Neuronal stem cell (in vitro differentiated cells): ENCODE data around the gene CASK.

ENCODE experiments used
- DNase-seq: peaks from one replicate; pipeline ENCODE4 v3.0.0-alpha.2; 2013; ENCODE audit warnings: low spot score
- H2AFZ ChIP-seq: one replicate; pipeline ENCODE4 v1.6.1; 2013; ENCODE audit warnings: mild to moderate bottlenecking, low read length, inconsistent platforms
- H2AK5ac ChIP-seq: 2 replicates; pipeline ENCODE4 v1.6.1; 2013; ENCODE audit warnings: low read depth, mild to moderate bottlenecking, inconsistent platforms, low read length, moderate library complexity, mixed read lengths
- H2BK120ac ChIP-seq: 2 replicates; pipeline ENCODE4 v1.6.1; 2013; ENCODE audit warnings: low read depth, mild to moderate bottlenecking, inconsistent platforms, low read length, moderate library complexity, mixed read lengths
- H2BK12ac ChIP-seq: one replicate; pipeline ENCODE4 v1.6.1; 2013; ENCODE audit warnings: low read length, inconsistent platforms
- H2BK15ac ChIP-seq: 2 replicates; pipeline ENCODE4 v1.6.1; 2013; ENCODE audit warnings: mild to moderate bottlenecking, low read length, inconsistent platforms, mixed read lengths
- H2BK5ac ChIP-seq: one replicate; pipeline ENCODE4 v1.6.1; 2013; ENCODE audit warnings: inconsistent platforms, mild to moderate bottlenecking, low read length, moderate library complexity
- H3K14ac ChIP-seq: one replicate; pipeline ENCODE4 v1.6.1; 2013; ENCODE audit warnings: low read length, inconsistent platforms
- H3K18ac ChIP-seq: 2 replicates; pipeline ENCODE4 v1.6.1; 2013; ENCODE audit warnings: low read length, inconsistent platforms
- H3K23ac ChIP-seq: 2 replicates; pipeline ENCODE4 v1.6.1; 2013; ENCODE audit warnings: low read depth, mild to moderate bottlenecking, mixed read lengths, low read length, inconsistent platforms; ENCODE audit not compliant: poor library complexity
- H3K27ac ChIP-seq: replicated peaks from 3 replicates; pipeline ENCODE4 v1.5.1; 2013; ENCODE audit warnings: low read length, inconsistent platforms
- H3K27me3 ChIP-seq, 3 experiments: 2 replicates each; pipeline ENCODE4 v1.6.1; 2013; ENCODE audit warnings: low read length in 3 of 3, mild to moderate bottlenecking in 2 of 3, inconsistent platforms in 1 of 3, low read depth in 1 of 3, mixed read lengths in 1 of 3, moderate library complexity in 1 of 3; ENCODE audit not compliant: control insufficient read depth in 3 of 3, insufficient read depth in 3 of 3
- H3K36me3 ChIP-seq, 2 donors: replicated peaks in 1 of 2; 2 replicates each; pipeline ENCODE4 v1.6.1; 2013; ENCODE audit warnings: low read length in 2 of 2; ENCODE audit not compliant: control insufficient read depth in 2 of 2, insufficient read depth in 2 of 2
- H3K4ac ChIP-seq: 2 replicates; pipeline ENCODE4 v1.6.1; 2013; ENCODE audit warnings: inconsistent platforms, mild to moderate bottlenecking, low read length, moderate library complexity
- H3K4me1 ChIP-seq, 2 donors: 1 replicate in 1 of 2; 2 replicates in 1 of 2; pipeline ENCODE4 v1.6.1; 2013; ENCODE audit warnings: low read length in 2 of 2, low read depth in 1 of 2; ENCODE audit not compliant: control insufficient read depth in 2 of 2, insufficient read depth in 1 of 2
- H3K4me2 ChIP-seq: one replicate; pipeline ENCODE4 v1.6.1; 2013; ENCODE audit warnings: mild to moderate bottlenecking, low read length, inconsistent platforms; ENCODE audit not compliant: insufficient read depth, poor library complexity, severe bottlenecking
- H3K4me3 ChIP-seq, 2 donors: 2 replicates each; pipeline ENCODE4 v1.5.1; 2013; ENCODE audit warnings: low read length in 2 of 2, mild to moderate bottlenecking in 2 of 2, inconsistent platforms in 1 of 2, moderate library complexity in 1 of 2
- H3K79me1 ChIP-seq: one replicate; pipeline ENCODE4 v1.6.1; 2013; ENCODE audit warnings: low read depth, mild to moderate bottlenecking, inconsistent platforms, low read length, moderate library complexity
- H3K9ac ChIP-seq: one replicate; pipeline ENCODE4 v1.6.1; 2013; ENCODE audit warnings: mild to moderate bottlenecking, low read depth, low read length, inconsistent platforms; ENCODE audit not compliant: poor library complexity
- H3K9me3 ChIP-seq, 2 donors: replicated peaks in 1 of 2; 2 replicates each; pipeline versions ENCODE3 to v1.6.1; 2013; ENCODE audit warnings: low read length in 2 of 2, mild to moderate bottlenecking in 2 of 2, inconsistent platforms in 1 of 2, low read depth in 1 of 2, mixed read lengths in 1 of 2, moderate library complexity in 1 of 2; ENCODE audit not compliant: control insufficient read depth in 2 of 2, insufficient read depth in 1 of 2
- H4K8ac ChIP-seq: one replicate; pipeline ENCODE4 v1.6.1; 2013; ENCODE audit warnings: low read depth, mild to moderate bottlenecking, inconsistent platforms, low read length, moderate library complexity
- H4K91ac ChIP-seq: one replicate; pipeline ENCODE4 v1.6.1; 2013; ENCODE audit warnings: low read length, low read depth, mild to moderate bottlenecking, inconsistent platforms; ENCODE audit not compliant: poor library complexity
- WGBS, 2 donors: extraction: QIAGEN DNeasy Blood & Tissue Kit; methylation state at CpG; one replicate each; pipeline ENCODE4 v1.1.7; 2013; ENCODE audit warnings: missing lambda C conversion rate in 2 of 2, mixed read lengths in 1 of 2; ENCODE audit not compliant: insufficient read length in 2 of 2, insufficient replicate concordance in 1 of 2; ENCODE audit errors: extremely low coverage in 2 of 2; 5-methylcytosine and 5-hydroxymethylcytosine counted together

Gene CASK

GRCh38 chrX:41475591-41476241 lies 447.6 kb downstream of the CASK start:
- no peak overlapping the region for H2BK120ac ChIP-seq
- peak overlapping the region; percentile 23 for H3K4me2 ChIP-seq
- no peak overlapping the region for H3K4ac ChIP-seq
- H3K4me3 ChIP-seq = peak overlapping the region in 1 of 2 donors; percentile 28
- no peak overlapping the region for H2BK5ac ChIP-seq
- H3K79me1 ChIP-seq = peaks cover 2% of the 10 kb centered on the region
- H3K18ac ChIP-seq = peak overlapping the region; percentile 87
- peak overlapping the region; percentile 82 for H2BK12ac ChIP-seq
- H3K27ac ChIP-seq = peak overlapping the region; percentile 100
- peaks cover 1 to 7% of the 10 kb centered on the region in 2 donors for H3K9me3 ChIP-seq
- H3K27me3 ChIP-seq = no peaks in the 10 kb centered on the region
- no peaks in the 10 kb centered on the region for H3K36me3 ChIP-seq
- no peak overlapping the region for H3K9ac ChIP-seq
- H3K23ac ChIP-seq = no peak overlapping the region
- no peak overlapping the region for H2AK5ac ChIP-seq
- WGBS, 2 donors = no CpG with 5 or more reads among the region's 12 CpGs
- H2AFZ ChIP-seq = peak overlapping the region; percentile 77
- no peak overlapping the region for H2BK15ac ChIP-seq
- H3K4me1 ChIP-seq = peaks cover 15 to 18% of the 10 kb centered on the region in 2 donors
- H4K91ac ChIP-seq = no peak overlapping the region
- H3K14ac ChIP-seq = no peak overlapping the region
- DNase-seq = peak; percentile 76
- no peak overlapping the region for H4K8ac ChIP-seq

GRCh38 chrX:41475191-41475590 lies 448.2 kb downstream of the CASK start:
- H3K18ac ChIP-seq = no peak overlapping the region
- no peak overlapping the region for H3K23ac ChIP-seq
- peak overlapping the region; percentile 77 for H2AFZ ChIP-seq
- no peak overlapping the region for H3K4ac ChIP-seq
- no peak overlapping the region for H2BK12ac ChIP-seq
- no peak overlapping the region for H3K14ac ChIP-seq
- no peak overlapping the region for H2AK5ac ChIP-seq
- peaks cover 15 to 18% of the 10 kb centered on the region in 2 donors for H3K4me1 ChIP-seq
- H2BK15ac ChIP-seq = no peak overlapping the region
- peak overlapping the region in 1 of 2 donors; percentile 28 for H3K4me3 ChIP-seq
- H3K36me3 ChIP-seq = no peaks in the 10 kb centered on the region
- no peaks in the 10 kb centered on the region for H3K27me3 ChIP-seq
- no peak overlapping the region for H4K91ac ChIP-seq
- H3K27ac ChIP-seq = peak overlapping the region; percentile 100
- no peak overlapping the region for H2BK120ac ChIP-seq
- no CpG with 5 or more reads among the region's 6 CpGs for WGBS, 2 donors
- no peak overlapping the region for H2BK5ac ChIP-seq
- H3K9ac ChIP-seq = no peak overlapping the region
- H3K79me1 ChIP-seq = peaks cover 2% of the 10 kb centered on the region
- H4K8ac ChIP-seq = no peak overlapping the region
- H3K9me3 ChIP-seq = peaks cover 1 to 3% of the 10 kb centered on the region in 2 donors
- H3K4me2 ChIP-seq = no peak overlapping the region
- peak; percentile 65 for DNase-seq

DNA sequence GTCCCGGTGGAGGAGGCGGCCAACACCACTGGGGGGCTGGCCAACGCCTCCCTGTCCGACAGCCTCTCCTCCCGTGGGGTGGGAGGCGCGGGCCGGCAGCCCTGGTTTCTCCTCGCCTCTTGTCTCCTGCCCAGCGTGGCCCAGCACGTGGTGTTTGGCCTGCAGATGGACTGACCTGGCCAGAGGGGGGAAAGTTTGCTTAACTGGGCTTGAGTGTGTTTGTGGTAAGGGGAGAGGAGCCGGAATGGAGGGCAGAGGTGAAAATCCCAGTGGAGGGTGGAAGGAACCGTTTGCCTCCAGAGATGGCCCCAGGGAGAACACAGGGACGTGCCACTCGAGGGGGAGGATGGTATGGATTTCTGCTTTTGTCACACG lies 448.6 kb downstream of the CASK start:
- H3K4ac ChIP-seq = peak overlapping the region; percentile 99
- H3K23ac ChIP-seq = no peak overlapping the region
- peak overlapping the region; percentile 97 for H3K18ac ChIP-seq
- H3K4me2 ChIP-seq = no peak overlapping the region
- no peak overlapping the region for H4K8ac ChIP-seq
- no CpG with 5 or more reads among the region's 16 CpGs for WGBS, 2 donors
- H3K4me1 ChIP-seq = peaks cover 15 to 18% of the 10 kb centered on the region in 2 donors
- peak overlapping the region; percentile 97 for H2BK12ac ChIP-seq
- H2BK15ac ChIP-seq = peak overlapping the region; percentile 96
- H3K4me3 ChIP-seq = peak overlapping the region in 1 of 2 donors; percentile 13
- H3K27ac ChIP-seq = peak overlapping the region; percentile 100
- H3K36me3 ChIP-seq = no peaks in the 10 kb centered on the region
- DNase-seq = no peak
- H2AFZ ChIP-seq = peak overlapping the region; percentile 77
- H3K27me3 ChIP-seq = no peaks in the 10 kb centered on the region
- H3K9ac ChIP-seq = no peak overlapping the region
- peak overlapping the region; percentile 99 for H2BK120ac ChIP-seq
- peak overlapping the region; percentile 100 for H2BK5ac ChIP-seq
- no peak overlapping the region for H3K14ac ChIP-seq
- H2AK5ac ChIP-seq = peak overlapping the region; percentile 97
- peak overlapping the region; percentile 99 for H4K91ac ChIP-seq
- peaks cover 1 to 3% of the 10 kb centered on the region in 2 donors for H3K9me3 ChIP-seq
- H3K79me1 ChIP-seq = peaks cover 2% of the 10 kb centered on the region

GRCh38 chrX:41473936-41474725 lies 449.2 kb downstream of the CASK start:
- peak overlapping the region; percentile 97 for H3K18ac ChIP-seq
- peak overlapping the region; percentile 43 for H4K8ac ChIP-seq
- H2AFZ ChIP-seq = peak overlapping the region; percentile 77
- H3K79me1 ChIP-seq = peaks cover 2% of the 10 kb centered on the region
- H3K23ac ChIP-seq = peak overlapping the region; percentile 43
- H4K91ac ChIP-seq = peak overlapping the region; percentile 99
- no peak overlapping the region for H3K4me3 ChIP-seq
- no peaks in the 10 kb centered on the region for H3K36me3 ChIP-seq
- WGBS, 2 donors = no CpG with 5 or more reads among the region's 91 CpGs
- no peak for DNase-seq
- peak overlapping the region; percentile 96 for H2BK15ac ChIP-seq
- peak overlapping the region; percentile 100 for H2BK5ac ChIP-seq
- peak overlapping the region; percentile 94 for H3K14ac ChIP-seq
- peak overlapping the region; percentile 44 for H3K9ac ChIP-seq
- H3K9me3 ChIP-seq = peaks cover 1 to 3% of the 10 kb centered on the region in 2 donors
- peak overlapping the region; percentile 99 for H3K4ac ChIP-seq
- peak overlapping the region; percentile 99 for H2BK120ac ChIP-seq
- peak overlapping the region; percentile 97 for H2AK5ac ChIP-seq
- peak overlapping the region; percentile 97 for H2BK12ac ChIP-seq
- H3K27ac ChIP-seq = peak overlapping the region; percentile 100
- H3K4me2 ChIP-seq = no peak overlapping the region
- H3K27me3 ChIP-seq = no peaks in the 10 kb centered on the region
- H3K4me1 ChIP-seq = peaks cover 15 to 18% of the 10 kb centered on the region in 2 donors
